ENCODE results near the gene EFCAB13. TPM values are rescaled to one million over a fixed set of nuclear protein-coding genes. Genes with fewer than 3 reads are reported as not detected.

EFCAB13 gene
- total RNA-seq, 1 donor from 2014 or later = 2.7 TPM

DNA sequence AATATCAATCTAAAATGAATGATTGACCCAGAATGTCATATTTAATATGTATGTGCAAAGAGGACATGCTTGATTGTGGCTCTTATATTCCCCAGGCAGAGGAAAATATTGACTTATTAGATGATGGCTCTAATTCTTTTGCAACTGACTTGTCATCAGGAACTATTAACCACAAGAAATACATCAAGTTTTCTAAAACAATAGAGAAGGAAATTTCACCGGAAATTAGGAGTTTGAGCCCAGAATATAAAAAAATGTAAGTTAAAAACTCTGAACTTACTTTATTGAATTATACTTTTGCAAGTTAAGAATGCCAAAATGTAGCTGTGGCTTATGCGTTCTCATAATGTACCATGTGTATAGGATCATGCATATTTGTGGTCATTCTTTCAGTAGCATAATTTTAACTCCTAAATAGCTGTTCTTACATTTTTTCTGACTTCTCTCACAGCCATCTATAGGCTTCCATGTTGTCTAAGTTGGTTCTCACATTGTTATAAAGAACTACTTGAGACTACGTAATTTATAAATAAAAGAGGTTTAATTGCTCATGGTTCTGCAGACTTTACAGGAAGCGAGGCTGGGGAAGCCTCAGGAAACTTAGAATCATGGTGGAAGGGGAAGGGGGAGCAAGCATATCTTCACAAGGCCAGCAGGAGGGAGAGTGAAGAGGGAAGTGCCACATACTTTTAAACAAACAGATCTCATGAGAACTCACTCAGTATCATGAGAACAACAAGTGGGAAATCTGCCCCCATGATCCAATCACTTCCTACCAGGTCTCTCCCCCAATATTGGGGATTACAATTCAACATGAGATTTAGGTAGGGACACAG, 11.6 kb downstream of the EFCAB13 start:
- H3K27ac ChIP-seq = no peak overlapping the region

DNA sequence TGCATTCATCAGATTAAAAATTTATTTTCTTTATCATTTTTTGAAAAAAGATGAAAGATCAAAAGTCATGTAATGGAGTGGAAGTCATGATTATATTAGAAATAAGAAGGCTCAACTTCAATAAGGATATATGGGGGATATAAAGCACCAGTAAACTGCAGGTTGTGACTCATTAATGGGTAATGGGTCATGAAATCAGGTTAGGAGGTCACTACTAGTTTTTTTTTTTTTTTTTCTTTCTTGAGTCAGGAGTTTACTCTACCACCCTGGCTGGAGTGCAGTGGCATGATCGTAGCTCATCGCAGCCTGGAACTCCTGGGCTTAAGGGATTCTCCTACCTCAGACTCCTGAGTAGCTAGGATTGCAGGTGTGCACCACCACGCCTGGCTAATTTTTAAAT, 14.3 kb downstream of the EFCAB13 start:
- Histone ChIP-seq H3K36me3 (no peaks in the 10 kb centered on the region), H3K4me2 (no peak overlapping the region), H3K79me2 (ENCODE audit: low read depth) (no peaks in the 10 kb centered on the region), H3K4me3 (no peak overlapping the region), H3K27ac (no peak overlapping the region), H3K27me3 (no peaks in the 10 kb centered on the region), H2AFZ (replicated peaks) (no peak overlapping the region), H4K20me1 (ENCODE audit: low read depth) (no peaks in the 10 kb centered on the region), H3K4me1 (no peaks in the 10 kb centered on the region), H3K9me3 (ENCODE audit: low read depth) (no peaks in the 10 kb centered on the region), H3K9ac (no peak overlapping the region), H3F3A (ENCODE audit: low read depth) (no peaks in the 10 kb centered on the region)
- H3K27me3 Mint-ChIP-seq (ENCODE audit: insufficient read depth, low read depth) = no peaks in the 10 kb centered on the region
- no peak for DNase-seq (ENCODE audit: low spot score)
- H3K27ac Mint-ChIP-seq = no peak overlapping the region
- no peaks in the 10 kb centered on the region for H3K4me1 Mint-ChIP-seq
- TF ChIP-seq EZH2 (IDR thresholded peaks at IDR 0.05) (no peak), EZH2phosphoT487 (IDR thresholded peaks at IDR 0.05) (no peak)
- TF ChIP-seq, protein P1, sequence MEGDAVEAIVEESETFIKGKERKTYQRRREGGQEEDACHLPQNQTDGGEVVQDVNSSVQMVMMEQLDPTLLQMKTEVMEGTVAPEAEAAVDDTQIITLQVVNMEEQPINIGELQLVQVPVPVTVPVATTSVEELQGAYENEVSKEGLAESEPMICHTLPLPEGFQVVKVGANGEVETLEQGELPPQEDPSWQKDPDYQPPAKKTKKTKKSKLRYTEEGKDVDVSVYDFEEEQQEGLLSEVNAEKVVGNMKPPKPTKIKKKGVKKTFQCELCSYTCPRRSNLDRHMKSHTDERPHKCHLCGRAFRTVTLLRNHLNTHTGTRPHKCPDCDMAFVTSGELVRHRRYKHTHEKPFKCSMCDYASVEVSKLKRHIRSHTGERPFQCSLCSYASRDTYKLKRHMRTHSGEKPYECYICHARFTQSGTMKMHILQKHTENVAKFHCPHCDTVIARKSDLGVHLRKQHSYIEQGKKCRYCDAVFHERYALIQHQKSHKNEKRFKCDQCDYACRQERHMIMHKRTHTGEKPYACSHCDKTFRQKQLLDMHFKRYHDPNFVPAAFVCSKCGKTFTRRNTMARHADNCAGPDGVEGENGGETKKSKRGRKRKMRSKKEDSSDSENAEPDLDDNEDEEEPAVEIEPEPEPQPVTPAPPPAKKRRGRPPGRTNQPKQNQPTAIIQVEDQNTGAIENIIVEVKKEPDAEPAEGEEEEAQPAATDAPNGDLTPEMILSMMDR (IDR thresholded peaks at IDR 0.05) = no peak
- H3K4me3 Mint-ChIP-seq = no peak overlapping the region
- H3K36me3 Mint-ChIP-seq = no peaks in the 10 kb centered on the region
- no peaks in the 10 kb centered on the region for H3K9me3 Mint-ChIP-seq

More for the DNA sequence above, 11.6 kb downstream of the EFCAB13 start:
- no peaks in the 10 kb centered on the region for H3K4me1 Mint-ChIP-seq
- no peaks in the 10 kb centered on the region for H3K27me3 Mint-ChIP-seq (ENCODE audit: insufficient read depth, low read depth)
- TF ChIP-seq, protein P1 (IDR thresholded peaks at IDR 0.05) = no peak
- TF ChIP-seq EZH2 (IDR thresholded peaks at IDR 0.05) (no peak), EZH2phosphoT487 (IDR thresholded peaks at IDR 0.05) (no peak)
- H3K9me3 ChIP-seq (ENCODE audit: low read depth) = no peaks in the 10 kb centered on the region
- H3K4me3 ChIP-seq = no peak overlapping the region
- H3K4me2 ChIP-seq = no peak overlapping the region
- no peaks in the 10 kb centered on the region for H3K79me2 ChIP-seq (ENCODE audit: low read depth)
- H3K4me3 Mint-ChIP-seq = no peak overlapping the region
- H3F3A ChIP-seq (ENCODE audit: low read depth) = no peaks in the 10 kb centered on the region
- H3K27me3 ChIP-seq = no peaks in the 10 kb centered on the region
- H3K9ac ChIP-seq = no peak overlapping the region
- H3K36me3 Mint-ChIP-seq = no peaks in the 10 kb centered on the region
- no peaks in the 10 kb centered on the region for H4K20me1 ChIP-seq (ENCODE audit: low read depth)
- no peaks in the 10 kb centered on the region for H3K4me1 ChIP-seq
- no peak for DNase-seq (ENCODE audit: low spot score)
- no peaks in the 10 kb centered on the region for H3K9me3 Mint-ChIP-seq
- H2AFZ ChIP-seq (replicated peaks) = no peak overlapping the region
- no peak overlapping the region for H3K27ac Mint-ChIP-seq
- H3K36me3 ChIP-seq = no peaks in the 10 kb centered on the region

DNA sequence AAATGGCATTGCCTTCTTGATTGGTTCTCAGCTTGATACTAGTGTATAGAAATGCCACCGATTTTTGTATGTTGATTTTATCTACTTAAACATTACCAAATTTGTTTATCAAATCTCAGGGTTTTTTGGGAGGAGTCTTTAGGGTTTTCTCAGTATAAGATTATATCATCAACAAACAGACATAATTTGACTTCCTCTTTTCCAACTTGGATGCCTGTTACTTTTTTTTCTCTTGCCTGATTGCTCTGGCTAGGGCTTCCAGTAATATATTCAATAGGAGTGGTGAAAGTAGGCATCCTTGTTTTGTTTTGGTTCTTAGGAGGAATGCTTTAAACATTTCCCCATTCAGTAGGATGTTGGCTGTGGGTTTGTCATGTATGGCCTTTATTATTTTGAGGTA, 29.1 kb downstream of the EFCAB13 start:
- no peaks in the 10 kb centered on the region for H3K4me1 ChIP-seq
- no peaks in the 10 kb centered on the region for H3K79me2 ChIP-seq (ENCODE audit: low read depth)
- H3K27me3 ChIP-seq = no peaks in the 10 kb centered on the region
- no peaks in the 10 kb centered on the region for H3K9me3 ChIP-seq (ENCODE audit: low read depth)
- H3K27ac Mint-ChIP-seq = no peak overlapping the region
- H3K4me3 ChIP-seq = no peak overlapping the region
- no peak for TF ChIP-seq EZH2 (IDR thresholded peaks at IDR 0.05)
- TF ChIP-seq, protein P1 (IDR thresholded peaks at IDR 0.05) = no peak
- H3F3A ChIP-seq (ENCODE audit: low read depth) = no peaks in the 10 kb centered on the region
- no peak overlapping the region for H2AFZ ChIP-seq (replicated peaks)
- H3K4me1 Mint-ChIP-seq = no peaks in the 10 kb centered on the region
- H3K4me2 ChIP-seq = no peak overlapping the region
- DNase-seq (ENCODE audit: low spot score) = no peak
- H3K27ac ChIP-seq = no peak overlapping the region
- H3K36me3 ChIP-seq = no peaks in the 10 kb centered on the region
- no peaks in the 10 kb centered on the region for H4K20me1 ChIP-seq (ENCODE audit: low read depth)
- peaks cover 4% of the 10 kb centered on the region for H3K36me3 Mint-ChIP-seq
- H3K9ac ChIP-seq = no peak overlapping the region
- no peak overlapping the region for H3K4me3 Mint-ChIP-seq
- no peaks in the 10 kb centered on the region for H3K27me3 Mint-ChIP-seq (ENCODE audit: insufficient read depth, low read depth)
- H3K9me3 Mint-ChIP-seq = peaks cover 8% of the 10 kb centered on the region

Measured in neural progenitor cell (in vitro differentiated cells).